Gastroesophageal sphincter (tissue), 3 donors: ENCODE results near the gene OIT3.

Experiments
- CTCF ChIP-seq, 4 experiments: fragments of 200-600 bp in 2 of 4; fragments of 450-650 bp in 2 of 4; sonication (generic) in 1 of 4; IDR thresholded peaks; one replicate each; pipeline ENCODE4 v1.5.1; 2017 to 2019; ENCODE audit warnings: antibody characterized with exemption in 4 of 4, mild to moderate bottlenecking in 2 of 4, moderate library complexity in 2 of 4
- EP300 ChIP-seq: sonication (generic); formaldehyde crosslinking; IDR thresholded peaks from one replicate; pipeline ENCODE4 v1.6.1; 2017; ENCODE audit warnings: antibody characterized with exemption, mild to moderate bottlenecking

- TF ChIP-seq CTCF (IDR thresholded peaks at IDR 0.05), result no peak
- no peak for TF ChIP-seq EP300
Measured at GRCh38 chr10:72847681-72848080, 45.9 kb upstream of the OIT3 start.
